KMS-11 (cell line): ENCODE results near the gene PLCXD1.
"Not testable (repeated sequence)": the region's sequence is repeated elsewhere in the genome, so short reads cannot be mapped to it uniquely, and the experiment has no call there.

Experiments used
- H2AFZ ChIP-seq: fragments of 200-600 bp; sonication (generic); 2 replicates; pipeline ENCODE4 v1.6.1; 2016; ENCODE audit warnings: antibody characterized with exemption, mixed run types, low read depth
- H3K27ac ChIP-seq: fragments of 200-600 bp; sonication (generic); 2 replicates; pipeline ENCODE4 v1.6.1; 2016; ENCODE audit warnings: mild to moderate bottlenecking, mixed run types
- H3K27me3 ChIP-seq: fragments of 200-600 bp; sonication (generic); 2 replicates; pipeline ENCODE4 v1.6.1; 2017; ENCODE audit warnings: mild to moderate bottlenecking, low read depth, mixed run types, moderate library complexity; ENCODE audit not compliant: insufficient read depth
- H3K36me3 ChIP-seq: fragments of 200-600 bp; sonication (generic); 2 replicates; pipeline ENCODE4 v1.6.1; 2017; ENCODE audit warnings: mild to moderate bottlenecking, mixed run types; ENCODE audit not compliant: insufficient read depth
- H3K4me1 ChIP-seq: fragments of 200-600 bp; sonication (generic); 2 replicates; pipeline ENCODE4 v1.6.1; 2016; ENCODE audit warnings: mild to moderate bottlenecking, low read depth, mixed run types; ENCODE audit not compliant: poor library complexity, severe bottlenecking
- H3K4me2 ChIP-seq: fragments of 200-600 bp; sonication (generic); 2 replicates; pipeline ENCODE4 v1.7.0; 2016; ENCODE audit warnings: mild to moderate bottlenecking, mixed run types
- H3K4me3 ChIP-seq: fragments of 200-600 bp; sonication (generic); IDR thresholded peaks from 2 replicates; pipeline ENCODE4 v1.6.1; 2017; ENCODE audit warnings: low read depth, low read length, mixed read lengths; ENCODE audit not compliant: insufficient read depth
- H3K79me2 ChIP-seq: fragments of 200-600 bp; sonication (generic); 2 replicates; pipeline ENCODE4 v1.6.1; 2016; ENCODE audit warnings: low read depth, mixed run types; ENCODE audit not compliant: insufficient read depth
- H3K9ac ChIP-seq: fragments of 200-600 bp; sonication (generic); 2 replicates; pipeline ENCODE4 v1.6.1; 2016; ENCODE audit warnings: mild to moderate bottlenecking, mixed run types
- H4K20me1 ChIP-seq: fragments of 200-600 bp; sonication (generic); 2 replicates; pipeline ENCODE4 v1.6.1; 2016; ENCODE audit warnings: mild to moderate bottlenecking, mixed run types; ENCODE audit not compliant: insufficient read depth
- TF ChIP-seq, protein P1 (sequence below): fragments of 200-600 bp; sonication (generic); conservative IDR thresholded peaks from 2 replicates; pipeline ENCODE4 v1.6.1; 2017; ENCODE audit warnings: low read depth, mild to moderate bottlenecking, antibody characterized with exemption, low read length, moderate library complexity, mixed read lengths

Gene PLCXD1

DNA sequence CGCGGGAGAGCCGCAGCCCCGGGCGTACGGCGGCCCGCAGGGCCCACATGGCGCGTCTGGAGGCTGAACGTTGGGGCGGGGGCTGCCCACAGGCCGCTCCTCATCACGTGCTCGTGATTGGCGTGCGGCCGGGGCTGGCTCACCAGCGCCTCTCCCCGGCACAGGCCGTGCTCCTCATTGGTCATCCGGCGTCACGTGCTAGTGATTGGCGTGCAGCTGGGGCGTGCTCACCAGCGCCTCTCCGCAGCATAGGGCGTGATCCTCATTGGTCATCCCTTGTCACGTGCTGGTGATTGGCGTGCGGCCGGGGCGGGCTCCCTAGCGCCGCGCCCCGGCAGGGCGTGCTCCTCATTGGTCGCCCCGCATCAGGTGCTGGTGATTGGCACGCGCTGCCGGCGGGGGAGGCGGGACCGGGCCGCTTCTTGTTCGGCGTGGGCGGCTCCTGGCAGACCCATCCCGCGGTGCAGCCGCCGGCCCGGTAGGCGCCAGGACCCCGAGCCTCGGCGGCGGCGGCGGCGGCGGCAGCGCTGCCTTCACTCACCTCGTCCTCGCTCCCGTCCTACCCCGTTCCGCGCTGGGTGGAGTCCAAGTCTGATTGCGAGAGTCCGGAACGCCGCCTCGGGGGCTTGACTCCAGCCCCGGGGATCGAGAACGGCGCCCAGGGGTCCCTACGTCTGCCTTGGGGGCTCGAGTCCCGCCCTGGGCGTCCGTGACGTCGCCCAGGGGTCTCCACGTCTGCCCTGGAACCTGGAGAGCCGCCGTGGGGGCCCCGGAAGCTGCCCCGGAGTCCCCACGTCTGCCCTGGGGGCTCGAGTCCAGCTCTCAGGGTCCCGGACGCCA, 37.8 kb downstream of the PLCXD1 start, which contains the start of gene GTPBP6:
TSS of gene GTPBP6 (minus strand) at position 58 of the 840 bp plus-strand sequence. CDS start at position 49, 9 bp downstream.
- TF ChIP-seq, protein P1, sequence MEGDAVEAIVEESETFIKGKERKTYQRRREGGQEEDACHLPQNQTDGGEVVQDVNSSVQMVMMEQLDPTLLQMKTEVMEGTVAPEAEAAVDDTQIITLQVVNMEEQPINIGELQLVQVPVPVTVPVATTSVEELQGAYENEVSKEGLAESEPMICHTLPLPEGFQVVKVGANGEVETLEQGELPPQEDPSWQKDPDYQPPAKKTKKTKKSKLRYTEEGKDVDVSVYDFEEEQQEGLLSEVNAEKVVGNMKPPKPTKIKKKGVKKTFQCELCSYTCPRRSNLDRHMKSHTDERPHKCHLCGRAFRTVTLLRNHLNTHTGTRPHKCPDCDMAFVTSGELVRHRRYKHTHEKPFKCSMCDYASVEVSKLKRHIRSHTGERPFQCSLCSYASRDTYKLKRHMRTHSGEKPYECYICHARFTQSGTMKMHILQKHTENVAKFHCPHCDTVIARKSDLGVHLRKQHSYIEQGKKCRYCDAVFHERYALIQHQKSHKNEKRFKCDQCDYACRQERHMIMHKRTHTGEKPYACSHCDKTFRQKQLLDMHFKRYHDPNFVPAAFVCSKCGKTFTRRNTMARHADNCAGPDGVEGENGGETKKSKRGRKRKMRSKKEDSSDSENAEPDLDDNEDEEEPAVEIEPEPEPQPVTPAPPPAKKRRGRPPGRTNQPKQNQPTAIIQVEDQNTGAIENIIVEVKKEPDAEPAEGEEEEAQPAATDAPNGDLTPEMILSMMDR, result no peak
- Histone ChIP-seq H3K27me3 (no peaks in the 10 kb centered on the region), H3K9ac (peak within 1 kb of the TSS; percentile 86), H3K27ac (peak within 1 kb of the TSS; percentile 83), H3K4me1 (no peaks in the 10 kb centered on the region), H3K79me2 (no peaks in the 10 kb centered on the region), H4K20me1 (no peaks in the 10 kb centered on the region), H3K36me3 (no peaks in the 10 kb centered on the region), H3K4me3 (no peak within 1 kb of the TSS), H2AFZ (peak within 1 kb of the TSS; percentile 30; the same call in 1 of the 2 replicates), H3K4me2 (peak within 1 kb of the TSS; percentile 48)

DNA sequence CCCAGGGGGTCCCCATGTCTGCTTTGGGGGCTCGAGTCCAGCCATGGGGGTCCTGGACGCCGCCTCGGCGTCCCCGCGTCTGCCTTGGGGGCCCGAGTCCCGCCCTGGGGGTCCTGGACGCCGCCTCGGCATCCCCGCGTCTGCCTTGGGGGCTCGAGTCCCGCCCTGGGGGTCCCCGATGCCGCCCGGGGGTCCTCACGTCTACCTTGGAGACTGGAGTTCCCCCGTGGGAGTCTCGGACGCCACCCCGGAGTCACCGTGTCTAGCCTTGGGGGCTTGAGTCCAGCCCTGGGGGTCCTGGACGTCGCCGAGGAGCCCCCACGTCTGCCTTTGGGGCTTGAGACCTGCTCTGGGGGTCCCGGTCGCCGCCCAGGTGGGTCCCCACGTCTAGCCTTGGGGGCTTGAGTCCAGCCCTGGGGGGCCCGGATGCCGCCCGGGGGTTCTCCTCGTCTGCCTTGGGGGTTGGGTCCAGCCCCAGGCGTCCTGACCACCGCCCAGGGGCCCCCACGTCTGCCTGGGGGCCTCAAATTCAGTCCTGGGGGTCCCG, 38.5 kb downstream of the PLCXD1 start:
- H2AFZ ChIP-seq, result no peak overlapping the region; the same call in 1 of the 2 replicates
- H4K20me1 ChIP-seq, result no peaks in the 10 kb centered on the region
- H3K27ac ChIP-seq, result peak overlapping the region; percentile 26; the same call in 1 of the 2 replicates
- no peaks in the 10 kb centered on the region for H3K79me2 ChIP-seq
- peak overlapping the region; percentile 81 for H3K9ac ChIP-seq
- TF ChIP-seq, protein P1, result no peak
- no peaks in the 10 kb centered on the region for H3K27me3 ChIP-seq
- no peak overlapping the region for H3K4me3 ChIP-seq
- H3K4me2 ChIP-seq, result peak overlapping the region; percentile 48
- no peaks in the 10 kb centered on the region for H3K36me3 ChIP-seq
- H3K4me1 ChIP-seq, result no peaks in the 10 kb centered on the region

DNA sequence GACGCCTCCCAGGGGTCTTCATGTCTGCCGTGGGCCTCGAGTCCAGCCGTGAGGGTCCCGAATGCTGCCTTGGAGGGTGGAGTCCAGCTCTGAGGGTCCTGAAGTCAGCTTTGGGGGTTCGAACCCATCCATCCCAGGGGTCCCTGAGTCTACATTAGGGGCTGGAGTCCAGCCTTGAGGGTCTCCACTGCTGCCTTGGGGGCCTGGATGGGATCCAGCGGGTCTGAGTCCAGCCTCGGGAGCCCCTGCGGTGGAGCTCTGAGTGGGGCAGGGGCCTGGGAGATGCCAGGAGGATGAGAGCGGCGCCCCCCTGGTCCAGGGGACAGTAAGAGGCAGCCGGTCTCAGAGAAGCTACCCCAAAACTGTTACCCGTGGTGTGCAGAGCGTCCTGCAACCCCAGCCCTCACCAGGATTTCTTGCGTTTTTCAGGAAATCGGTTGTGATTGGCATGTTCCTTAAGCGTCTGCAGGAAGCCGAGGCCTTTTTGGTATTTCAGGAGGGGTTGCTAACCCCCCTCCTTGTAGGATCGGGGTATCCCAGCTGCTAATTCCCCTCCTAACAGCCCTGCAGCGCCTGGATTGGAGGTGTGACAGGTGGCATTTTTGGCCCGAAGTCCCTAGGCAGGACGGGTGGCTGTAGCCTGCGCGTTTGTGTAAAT, 39.1 kb downstream of the PLCXD1 start:
- Histone ChIP-seq H3K36me3 (no peaks in the 10 kb centered on the region), H3K27ac (no peak overlapping the region), H2AFZ (no peak overlapping the region), H3K79me2 (no peaks in the 10 kb centered on the region), H3K9ac (peak overlapping the region; percentile 81; the same call in 1 of the 2 replicates), H3K4me1 (no peaks in the 10 kb centered on the region), H3K4me2 (peak overlapping the region; percentile 48; the same call in 1 of the 2 replicates), H4K20me1 (no peaks in the 10 kb centered on the region), H3K27me3 (no peaks in the 10 kb centered on the region), H3K4me3 (no peak overlapping the region)
- TF ChIP-seq, protein P1, result no peak

GRCh38 chrX:323721-324628, 42.8 kb downstream of the PLCXD1 start:
- Histone ChIP-seq H3K4me3 (no peak overlapping the region), H3K4me1 (no peaks in the 10 kb centered on the region), H3K4me2 (no peak overlapping the region), H3K27me3 (no peaks in the 10 kb centered on the region), H3K79me2 (no peaks in the 10 kb centered on the region), H3K9ac (no peak overlapping the region), H4K20me1 (no peaks in the 10 kb centered on the region), H3K27ac (no peak overlapping the region), H2AFZ (no peak overlapping the region), H3K36me3 (no peaks in the 10 kb centered on the region)
- TF ChIP-seq, protein P1, result 0 out of 2 replicates have a peak, but pooled peaks have one; percentile 23

- not testable (repeated sequence) for H2AFZ ChIP-seq, H3K4me1 ChIP-seq, H3K27ac ChIP-seq, H3K4me3 ChIP-seq, H3K9ac ChIP-seq, H3K79me2 ChIP-seq, H4K20me1 ChIP-seq, H3K36me3 ChIP-seq, H3K4me2 ChIP-seq, H3K27me3 ChIP-seq
Measured at GRCh38 chrX:324664-325063, 43.5 kb downstream of the PLCXD1 start.
